ENCODE measurements around the gene MIDN.
A peak's percentile ranks its signal among the peaks of the same experiment; 100 is the strongest.
"Not testable (repeated sequence)": the region's sequence is repeated elsewhere in the genome, so short reads cannot be mapped to it uniquely, and the experiment has no call there.

MIDN gene

GRCh38 chr19:1246265-1247087 is 1.9 kb upstream of the MIDN start:
- DNase-seq, result not testable (repeated sequence)

- DNase-seq, result no peak
These were observed 640 bp upstream of the MIDN start for GRCh38 chr19:1247748-1248138.

GRCh38 chr19:1248786-1249297 is 459 bp downstream of the MIDN start:
- DNase-seq, result no peak

GRCh38 chr19:1249298-1249989 is 1.1 kb downstream of the MIDN start:
- peak; percentile 98 for DNase-seq

GRCh38 chr19:1249990-1250436 is 1.6 kb downstream of the MIDN start:
- DNase-seq, result no peak

GRCh38 chr19:1250437-1251260 is 2.3 kb downstream of the MIDN start:
- DNase-seq, result peak; percentile 85

GRCh38 chr19:1251330-1252220 is 3.2 kb downstream of the MIDN start:
- DNase-seq, result peak; percentile 85

- DNase-seq, result peak; percentile 98
These were observed 3.9 kb downstream of the MIDN start for GRCh38 chr19:1252221-1252820.

GRCh38 chr19:1252821-1253513 is 4.6 kb downstream of the MIDN start:
- peak; percentile 99 for DNase-seq

GRCh38 chr19:1253514-1254080 is 5.2 kb downstream of the MIDN start:
- DNase-seq, result no peak

GRCh38 chr19:1254081-1254527 is 5.7 kb downstream of the MIDN start:
- no peak for DNase-seq

GRCh38 chr19:1254530-1255185 is 6.3 kb downstream of the MIDN start:
- DNase-seq, result no peak

GRCh38 chr19:1255186-1256161 is 7.1 kb downstream of the MIDN start:
- DNase-seq, result no peak

GRCh38 chr19:1256646-1257474 is 8.5 kb downstream of the MIDN start:
- no peak for DNase-seq

GRCh38 chr19:1257475-1258162 is 9.2 kb downstream of the MIDN start:
- no peak for DNase-seq

GRCh38 chr19:1258163-1258492 is 9.7 kb downstream of the MIDN start:
- DNase-seq, result no peak

- no peak for DNase-seq
These were observed 10.4 kb downstream of the MIDN start for GRCh38 chr19:1258707-1259205.
